ENCODE results near the gene SLX4IP. TPM values are rescaled to one million over a fixed set of nuclear protein-coding genes. Genes with fewer than 3 reads are reported as not detected.

Gene SLX4IP
- total and polyA plus RNA-seq, 7 donors, result 0.20 to 1.9 (median 0.86) TPM

- no peak overlapping the region for H3K27ac ChIP-seq
- H3K9me3 ChIP-seq, result no peaks in the 10 kb centered on the region
- no peak overlapping the region for H3K4me3 ChIP-seq
- WGBS, 3 donors, result 66 to 73% (median 70%) methylated on average over 3 of the region's 3 CpGs
- intact Hi-C loops (cut with DNase I), result no loop called here
- no peaks in the 10 kb centered on the region for H3K36me3 ChIP-seq (ENCODE audit: insufficient read depth in 1 of 2, low read depth in 1 of 2)
- DNase-seq (no peak), ATAC-seq (no peak)
- no peaks in the 10 kb centered on the region for H3K4me1 ChIP-seq
- no peaks in the 10 kb centered on the region for H3K27me3 ChIP-seq (ENCODE audit: insufficient read depth in 3 of 3, low read length in 2 of 3)
- TF ChIP-seq CTCF (IDR thresholded peaks at IDR 0.05), result no peak
Observed at GRCh38 chr20:10576411-10577090, 141.4 kb downstream of the SLX4IP start.

GRCh38 chr20:10577648-10578047, 142.5 kb downstream of the SLX4IP start:
- DNase-seq (no peak), ATAC-seq (no peak)
- TF ChIP-seq CTCF (IDR thresholded peaks at IDR 0.05), result no peak
- Histone ChIP-seq H3K27ac (no peak overlapping the region), H3K9me3 (no peaks in the 10 kb centered on the region), H3K36me3 (ENCODE audit: insufficient read depth in 1 of 2, low read depth in 1 of 2) (no peaks in the 10 kb centered on the region), H3K4me3 (no peak overlapping the region), H3K4me1 (no peaks in the 10 kb centered on the region), H3K27me3 (ENCODE audit: insufficient read depth in 3 of 3, low read length in 2 of 3) (no peaks in the 10 kb centered on the region)
- intact Hi-C loops (cut with DNase I), result no loop called here
- 93 to 96% (median 96%) methylated on average over 3 of the region's 3 CpGs for WGBS, 3 donors

- no peak overlapping the region for H3K27ac ChIP-seq
- no peak overlapping the region for H3K4me3 ChIP-seq
- H3K9me3 ChIP-seq, result no peaks in the 10 kb centered on the region
- H3K36me3 ChIP-seq (ENCODE audit: insufficient read depth in 1 of 2, low read depth in 1 of 2), result no peaks in the 10 kb centered on the region
- no peak for TF ChIP-seq CTCF (IDR thresholded peaks at IDR 0.05)
- ATAC-seq (no peak), DNase-seq (no peak)
- intact Hi-C loops (cut with DNase I), result no loop called here
- H3K4me1 ChIP-seq, result no peaks in the 10 kb centered on the region
- H3K27me3 ChIP-seq (ENCODE audit: insufficient read depth in 3 of 3, low read length in 2 of 3), result no peaks in the 10 kb centered on the region
- WGBS, 3 donors, result 68 to 83% (median 71%) methylated on average over 2 of the region's 2 CpGs
Observed at GRCh38 chr20:10578607-10579006, 143.5 kb downstream of the SLX4IP start.

GRCh38 chr20:10579942-10580341, 144.8 kb downstream of the SLX4IP start:
- H3K36me3 ChIP-seq (ENCODE audit: insufficient read depth in 1 of 2, low read depth in 1 of 2), result no peaks in the 10 kb centered on the region
- DNase-seq (no peak), ATAC-seq (no peak)
- H3K9me3 ChIP-seq, result no peaks in the 10 kb centered on the region
- TF ChIP-seq CTCF (IDR thresholded peaks at IDR 0.05), result no peak
- no peaks in the 10 kb centered on the region for H3K27me3 ChIP-seq (ENCODE audit: insufficient read depth in 3 of 3, low read length in 2 of 3)
- no peaks in the 10 kb centered on the region for H3K4me1 ChIP-seq
- no peak overlapping the region for H3K4me3 ChIP-seq
- H3K27ac ChIP-seq, result no peak overlapping the region
- WGBS, 3 donors, result 94 to 100% (median 95%) methylated on average over 1 of the region's 1 CpG
- intact Hi-C loops (cut with DNase I), result no loop called here

- 96 to 100% (median 97%) methylated on average over 2 of the region's 2 CpGs for WGBS, 3 donors
- ATAC-seq, result no peak
Observed at GRCh38 chr20:10580700-10581099, 145.6 kb downstream of the SLX4IP start.

More at GRCh38 chr20:10580700-10581099, 145.6 kb downstream of the SLX4IP start:
- intact Hi-C loops (cut with DNase I), result no loop called here
- H3K9me3 ChIP-seq, result no peaks in the 10 kb centered on the region
- H3K36me3 ChIP-seq (ENCODE audit: insufficient read depth in 1 of 2, low read depth in 1 of 2), result no peaks in the 10 kb centered on the region
- no peaks in the 10 kb centered on the region for H3K27me3 ChIP-seq (ENCODE audit: insufficient read depth in 3 of 3, low read length in 2 of 3)
- H3K4me1 ChIP-seq, result no peaks in the 10 kb centered on the region
- H3K27ac ChIP-seq, result no peak overlapping the region
- no peak overlapping the region for H3K4me3 ChIP-seq
- no peak for TF ChIP-seq CTCF (IDR thresholded peaks at IDR 0.05)
- no peak for DNase-seq
